Endothelial cell of umbilical vein (primary cell): Measurements from ENCODE around the gene SLC1A3. TPM values are rescaled to one million over a fixed set of nuclear protein-coding genes. Genes with fewer than 3 reads are reported as not detected.

ENCODE experiments used
- BruUV-seq: library from RNA; stranded (reverse); fragments of 400-500 nt; replicated peaks from 2 replicates; lab custom pipeline; 2021; lab: Mats Ljungman, UMichigan
- CTCF ChIA-PET: fragments of 300-600, 350-600 bp; sonication (Branson Sonifier 250); formaldehyde crosslinking; loops from one replicate; lab custom pipeline; 2021; ENCODE audit warnings: antibody characterized with exemption, inconsistent platforms; lab: Charles Lee
- POLR2A ChIA-PET: fragments of 300-600, 350-600 bp; sonication (Branson Sonifier 250); formaldehyde crosslinking; loops from one replicate; lab custom pipeline; 2021; ENCODE audit warnings: antibody characterized with exemption, inconsistent platforms; lab: Charles Lee
- DNase-seq: peaks from one replicate; pipeline ENCODE4 v3.0.0-alpha.2; 2011; ENCODE audit warnings: low read depth, low spot score
- FAIRE-seq: peaks from 2 replicates; lab custom pipeline; 2011; peaks lifted over from hg19 to GRCh38; lab: Jason Lieb, UNC
- H2AFZ ChIP-seq: 2 replicates; pipeline ENCODE4 v1.6.0; 2012; ENCODE audit warnings: low read depth, low read length, control low read depth, inconsistent platforms
- H3K27ac ChIP-seq: 2 replicates; pipeline ENCODE4 v1.5.1; 2011; ENCODE audit warnings: low read depth, mild to moderate bottlenecking, control low read depth, low read length, moderate library complexity; ENCODE audit not compliant: insufficient read depth
- H3K27me3 ChIP-seq, 2 experiments: 2 replicates each; pipeline versions ENCODE4 v1.6.0 to v1.6.1; 2011; ENCODE audit warnings: low read length in 2 of 2, mixed read lengths in 1 of 2; ENCODE audit not compliant: control insufficient read depth in 2 of 2, insufficient read depth in 2 of 2
- H3K36me3 ChIP-seq, 2 experiments: 2 replicates in 1 of 2; 3 replicates in 1 of 2; pipeline ENCODE4 v1.5.1; 2011; ENCODE audit warnings: low read length in 2 of 2, mild to moderate bottlenecking in 1 of 2, moderate library complexity in 1 of 2; ENCODE audit not compliant: control insufficient read depth in 2 of 2, insufficient read depth in 2 of 2; ENCODE audit errors: extremely low read depth in 1 of 2
- H3K4me1 ChIP-seq: 3 replicates; pipeline ENCODE4 v1.5.1; 2011; ENCODE audit warnings: mild to moderate bottlenecking, low read length; ENCODE audit not compliant: control insufficient read depth, insufficient read depth; ENCODE audit errors: extremely low read depth
- H3K4me2 ChIP-seq: 2 replicates; pipeline ENCODE4 v1.6.1; 2011; ENCODE audit warnings: low read length, control low read depth, mixed read lengths; ENCODE audit not compliant: insufficient read depth
- H3K4me3 ChIP-seq, 3 experiments: fragments of 200-600 bp in 1 of 3; sonication (generic), shearing (Covaris generic) in 1 of 3; replicated peaks in 1 of 3; 2 replicates each; pipeline ENCODE4 v1.5.1; 2011 to 2016; ENCODE audit warnings: control low read depth in 3 of 3, low read length in 3 of 3, mild to moderate bottlenecking in 2 of 3, inconsistent platforms in 1 of 3, low read depth in 1 of 3, moderate library complexity in 1 of 3; ENCODE audit not compliant: insufficient read depth in 1 of 3
- H3K79me2 ChIP-seq: 2 replicates; pipeline ENCODE4 v1.6.0; 2012; ENCODE audit warnings: low read length, inconsistent platforms; ENCODE audit not compliant: control insufficient read depth, insufficient read depth
- H3K9ac ChIP-seq: replicated peaks from 2 replicates; pipeline ENCODE3; 2011; ENCODE audit warnings: low read length, control low read depth; ENCODE audit not compliant: insufficient read depth; ENCODE audit errors: extremely low read depth
- H3K9me1 ChIP-seq: replicated peaks from 3 replicates; pipeline ENCODE4 v1.6.0; 2011; ENCODE audit warnings: mild to moderate bottlenecking, low read length; ENCODE audit not compliant: control insufficient read depth, insufficient read depth; ENCODE audit errors: extremely low read depth
- H3K9me3 ChIP-seq: replicated peaks from 2 replicates; pipeline ENCODE4 v1.5.1; 2012; ENCODE audit warnings: low read length, inconsistent platforms; ENCODE audit not compliant: control insufficient read depth, insufficient read depth
- H4K20me1 ChIP-seq: replicated peaks from 2 replicates; pipeline ENCODE3; 2011; ENCODE audit warnings: mild to moderate bottlenecking, low read length; ENCODE audit not compliant: control insufficient read depth, insufficient read depth; ENCODE audit errors: extremely low read depth
- GATA2 ChIP-seq: IDR thresholded peaks from 2 replicates; pipeline ENCODE4 v1.7.0; 2011; ENCODE audit warnings: low read depth, mild to moderate bottlenecking, moderate library complexity, mixed read lengths, low read length; ENCODE audit not compliant: insufficient read length, insufficient read depth
- POLR2A ChIP-seq: IDR thresholded peaks from 2 replicates; pipeline ENCODE4 v1.6.1; 2012; ENCODE audit warnings: low read depth, mild to moderate bottlenecking, control low read depth, low read length
- dilution Hi-C: fragments of 300-500 bp; cut with MboI; formaldehyde crosslinking; loops from one replicate; pipeline ENCODE4 v1.15.0; 2019; ENCODE audit warnings: low sequenced_read_pairs; ENCODE audit not compliant: extremely low pct_ligation_motif_present
- intact Hi-C: fragments of 100-400 bp; cut with micrococcal nuclease; formaldehyde crosslinking; loops from one replicate; pipeline ENCODE4 v1.10.0; 2022
- polyA plus RNA-seq, 4 experiments: library from polyadenylated mRNA; depleted of rRNA in 3 of 4; stranded (reverse) in 3 of 4; unstranded in 1 of 4; fragments of >200 nt; gene quantifications; 2 replicates each; pipeline versions ENCODE4 v1.2.1 to v1.2.3, GENCODE V29; 2011 to 2012; ENCODE audit warnings: missing spikeins in 1 of 4
- total RNA-seq: library from RNA; stranded (reverse); gene quantifications from 2 replicates; pipeline ENCODE4 v1.2.3, GENCODE V29; 2021

Gene SLC1A3
- total and polyA plus RNA-seq, 2 donors (not counting 3 experiments of a cell fraction or from before 2014, with no cell fraction given): 0.36 TPM; not detected in 1

DNA sequence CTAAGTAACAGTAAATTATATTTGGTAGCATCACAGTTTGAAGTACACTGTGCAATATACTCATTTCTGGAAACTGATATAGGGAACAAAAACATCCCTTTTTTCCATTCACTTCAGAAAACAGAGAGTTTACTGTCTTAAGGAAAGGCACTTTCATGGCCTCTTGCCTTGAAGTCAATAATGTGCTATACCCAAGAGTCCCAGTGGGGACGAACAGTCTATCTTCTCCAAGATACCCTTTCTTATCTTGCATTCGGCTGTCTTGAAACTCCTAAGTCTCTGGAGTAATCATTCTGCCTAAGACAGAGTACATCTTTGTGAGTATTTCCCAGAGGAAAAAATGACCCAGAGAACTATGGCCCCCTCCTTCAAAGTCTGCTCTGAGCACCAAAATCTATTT, 107.1 kb downstream of the SLC1A3 start:
- Histone ChIP-seq H3K9me3 (no peaks in the 10 kb centered on the region), H3K27me3 (peaks cover 0 to under 1% of the 10 kb centered on the region in 2 experiments), H3K36me3 (no peaks in the 10 kb centered on the region), H3K79me2 (no peaks in the 10 kb centered on the region), H2AFZ (no peak overlapping the region), H3K4me2 (no peak overlapping the region), H3K9ac (no peak overlapping the region), H3K9me1 (no peaks in the 10 kb centered on the region), H3K4me3 (no peak overlapping the region), H3K4me1 (no peaks in the 10 kb centered on the region), H4K20me1 (no peaks in the 10 kb centered on the region), H3K27ac (no peak overlapping the region)
- no TSS peak for BruUV-seq
- ChIA-PET CTCF (no interaction called here), POLR2A (no interaction called here)
- no peak for TF ChIP-seq GATA2
- FAIRE-seq (no peak), DNase-seq (no peak)
- intact Hi-C loops (no loop called here), dilution Hi-C loops (no loop called here)

- H3K79me2 ChIP-seq: no peaks in the 10 kb centered on the region
- CTCF ChIA-PET: no interaction called here
- DNase-seq (no peak), FAIRE-seq (no peak)
- no peak overlapping the region for H3K4me2 ChIP-seq
- no peak overlapping the region for H3K27ac ChIP-seq
- TF ChIP-seq POLR2A: no peak
- intact Hi-C loops: no loop called here
- POLR2A ChIA-PET: no interaction called here
- H3K9ac ChIP-seq: no peak overlapping the region
- H2AFZ ChIP-seq: no peak overlapping the region
- no peaks in the 10 kb centered on the region for H3K9me3 ChIP-seq
- BruUV-seq: no TSS peak
- H3K4me1 ChIP-seq: no peaks in the 10 kb centered on the region
- H3K27me3 ChIP-seq: peaks cover 0 to 7% of the 10 kb centered on the region in 2 experiments
- dilution Hi-C loops: no loop called here
- H3K9me1 ChIP-seq: no peaks in the 10 kb centered on the region
- no peaks in the 10 kb centered on the region for H4K20me1 ChIP-seq
- no peaks in the 10 kb centered on the region for H3K36me3 ChIP-seq
- H3K4me3 ChIP-seq: no peak overlapping the region
These were observed 110.8 kb downstream of the SLC1A3 start for GRCh38 chr5:36717131-36717695.
